Calu3 (cell line): ENCODE data around the gene WASHC3. TPM values are rescaled to one million over a fixed set of nuclear protein-coding genes. Genes with fewer than 3 reads are reported as not detected.

ENCODE experiments used
- BruUV-seq: library from RNA; stranded (reverse); fragments of 400-500 nt; replicated peaks from 2 replicates; lab custom pipeline; 2021; lab: Mats Ljungman, UMichigan
- CTCF ChIA-PET: fragments of 300-600 bp; sonication (Branson Sonifier 250); formaldehyde crosslinking; loops from one replicate; lab custom pipeline; 2022; ENCODE audit warnings: antibody characterized with exemption; lab: Charles Lee
- DNase-seq: peaks from one replicate; pipeline ENCODE4 v3.0.0; 2022
- H3K27ac Mint-ChIP-seq: one replicate; pipeline ENCODE4 v1.8.0; 2022; ENCODE audit warnings: mixed read lengths; ENCODE audit not compliant: unreplicated experiment
- H3K27me3 Mint-ChIP-seq: one replicate; pipeline ENCODE4 v1.8.0; 2022; ENCODE audit warnings: mixed read lengths; ENCODE audit not compliant: unreplicated experiment
- H3K36me3 Mint-ChIP-seq: one replicate; pipeline ENCODE4 v1.8.0; 2022; ENCODE audit warnings: mild to moderate bottlenecking, moderate library complexity, mixed read lengths; ENCODE audit not compliant: insufficient read depth, unreplicated experiment
- H3K4me1 Mint-ChIP-seq: one replicate; pipeline ENCODE4 v1.8.0; 2022; ENCODE audit warnings: mild to moderate bottlenecking, low read depth, mixed read lengths; ENCODE audit not compliant: unreplicated experiment
- H3K4me3 Mint-ChIP-seq: one replicate; pipeline ENCODE4 v1.8.0; 2022; ENCODE audit warnings: mild to moderate bottlenecking, low read depth, moderate library complexity, mixed read lengths; ENCODE audit not compliant: unreplicated experiment
- H3K9me3 Mint-ChIP-seq: one replicate; pipeline ENCODE4 v1.8.0; 2022; ENCODE audit warnings: low read depth, mixed read lengths; ENCODE audit not compliant: unreplicated experiment
- CTCF ChIP-seq: fragments of 200-600 bp; IDR thresholded peaks from one replicate; pipeline ENCODE4 v1.8.0; 2022; ENCODE audit warnings: antibody characterized with exemption; ENCODE audit not compliant: unreplicated experiment
- intact Hi-C: fragments of 100-400 bp; cut with micrococcal nuclease; formaldehyde crosslinking; loops from one replicate; pipeline ENCODE4 v1.10.0; 2022; ENCODE audit not compliant: unreplicated experiment
- total RNA-seq: library from RNA; stranded (reverse); gene quantifications from 2 replicates; pipeline ENCODE4 v1.2.3, GENCODE V29; 2022

The WASHC3 gene
- total RNA-seq, 1 experiment from 2014 or later = 36.0 TPM

- no peak overlapping the region for H3K27ac Mint-ChIP-seq
- no peak for TF ChIP-seq CTCF
- no peaks in the 10 kb centered on the region for H3K9me3 Mint-ChIP-seq
- CTCF ChIA-PET = no interaction called here
- no peak overlapping the region for H3K4me3 Mint-ChIP-seq
- H3K27me3 Mint-ChIP-seq = no peaks in the 10 kb centered on the region
- H3K36me3 Mint-ChIP-seq = peaks cover 4% of the 10 kb centered on the region
- no TSS peak for BruUV-seq
- DNase-seq = no peak
- intact Hi-C loops = no loop called here
- H3K4me1 Mint-ChIP-seq = no peaks in the 10 kb centered on the region
These were observed 17.9 kb downstream of the WASHC3 start for GRCh38 chr12:102043928-102044327.

- CTCF ChIA-PET = no interaction called here
- no peak for TF ChIP-seq CTCF
- no TSS peak for BruUV-seq
- Mint-ChIP-seq H3K36me3 (peaks cover 1% of the 10 kb centered on the region), H3K27me3 (no peaks in the 10 kb centered on the region), H3K27ac (no peak overlapping the region), H3K9me3 (no peaks in the 10 kb centered on the region), H3K4me1 (no peaks in the 10 kb centered on the region), H3K4me3 (no peak overlapping the region)
- intact Hi-C loops = no loop called here
- no peak for DNase-seq
These were observed 27.6 kb downstream of the WASHC3 start for GRCh38 chr12:102033991-102034745.

- DNase-seq = no peak
- H3K4me3 Mint-ChIP-seq = no peak overlapping the region
- no peak for TF ChIP-seq CTCF
- CTCF ChIA-PET = no interaction called here
- no peak overlapping the region for H3K27ac Mint-ChIP-seq
- BruUV-seq = no TSS peak
- H3K4me1 Mint-ChIP-seq = no peaks in the 10 kb centered on the region
- intact Hi-C loops = no loop called here
- H3K36me3 Mint-ChIP-seq = peaks cover 4% of the 10 kb centered on the region
- H3K27me3 Mint-ChIP-seq = no peaks in the 10 kb centered on the region
- H3K9me3 Mint-ChIP-seq = no peaks in the 10 kb centered on the region
These were observed 29.9 kb downstream of the WASHC3 start for GRCh38 chr12:102031852-102032251.

GRCh38 chr12:102029141-102029540 is 32.6 kb downstream of the WASHC3 start:
- BruUV-seq = no TSS peak
- no peak overlapping the region for H3K4me3 Mint-ChIP-seq
- intact Hi-C loops = no loop called here
- H3K27me3 Mint-ChIP-seq = no peaks in the 10 kb centered on the region
- no peak for TF ChIP-seq CTCF
- H3K4me1 Mint-ChIP-seq = no peaks in the 10 kb centered on the region
- DNase-seq = no peak
- CTCF ChIA-PET = no interaction called here
- H3K27ac Mint-ChIP-seq = no peak overlapping the region
- H3K36me3 Mint-ChIP-seq = peaks cover 4% of the 10 kb centered on the region
- H3K9me3 Mint-ChIP-seq = no peaks in the 10 kb centered on the region
